T-helper 2 cell treated with Interferon-gamma antibody and Interleukin-4, amounts not matched to agents 100 ng/mL and 5 ng/mL, for 36 hours (primary cell): ENCODE results near the gene ANKRD55. TPM values are rescaled to one million over a fixed set of nuclear protein-coding genes. Genes with fewer than 3 reads are reported as not detected.
"Not testable (repeated sequence)": the region's sequence is repeated elsewhere in the genome, so short reads cannot be mapped to it uniquely, and the experiment has no call there.

ENCODE experiments used
- intact Hi-C: fragments of 100-400 bp; cut with micrococcal nuclease; formaldehyde crosslinking; loops from one replicate; pipeline ENCODE4 v1.15.1; 2023
- total RNA-seq: library from RNA; stranded (reverse); gene quantifications from 2 replicates; pipeline ENCODE4 v1.2.3, GENCODE V29; 2022

Gene ANKRD55
- total RNA-seq, 1 donor from 2014 or later: 8.5 TPM

DNA sequence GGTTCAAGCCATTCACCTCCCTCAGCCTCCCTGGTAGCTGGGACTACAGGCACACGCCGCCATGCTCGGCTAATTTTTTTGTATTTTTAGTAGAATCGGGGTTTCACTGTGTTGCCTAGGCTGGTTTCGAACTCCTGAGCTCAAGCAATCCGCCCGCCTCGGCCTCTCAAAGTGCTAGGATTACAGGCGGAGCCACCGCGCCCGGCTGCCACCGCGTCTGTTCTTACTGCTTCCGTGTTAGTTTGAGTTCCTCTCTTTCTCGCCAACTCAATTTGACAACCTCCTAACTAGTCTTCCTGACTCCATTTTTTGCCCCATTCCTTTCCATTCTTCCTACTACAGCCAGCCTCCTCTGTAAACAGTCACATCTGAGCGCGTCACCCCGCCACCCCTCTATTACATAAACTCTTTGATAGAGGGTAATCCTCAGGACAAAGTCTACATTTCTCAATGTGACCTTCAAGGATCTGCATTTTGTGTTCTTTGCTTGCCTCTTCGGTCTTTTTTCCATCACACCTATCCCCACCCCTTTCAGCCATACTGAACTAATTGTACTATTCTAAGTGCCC is 149.8 kb downstream of the ANKRD55 start:
- intact Hi-C loops: no loop called here

GRCh38 chr5:56081053-56081642 is 152.0 kb downstream of the ANKRD55 start:
- intact Hi-C loops: not testable (repeated sequence)

GRCh38 chr5:56080375-56081052 is 152.6 kb downstream of the ANKRD55 start:
- intact Hi-C loops: no loop called here

DNA sequence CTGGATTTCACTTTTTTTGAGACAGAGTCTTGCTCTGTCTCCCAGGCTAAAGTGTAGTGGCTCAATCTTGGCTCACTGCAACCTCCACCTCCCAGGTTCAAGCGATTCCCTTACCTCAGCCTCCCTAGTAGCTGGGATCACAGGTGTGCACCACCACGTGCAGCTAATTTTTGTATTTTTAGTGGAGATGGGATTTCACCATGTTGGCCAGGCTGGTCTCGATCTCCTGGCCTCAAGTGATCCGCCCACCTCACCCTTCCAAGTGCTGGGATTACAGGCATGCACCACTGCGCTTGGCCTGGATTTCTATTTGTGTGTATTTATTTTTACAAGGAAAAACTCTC is 154.0 kb downstream of the ANKRD55 start:
- intact Hi-C loops: not testable (repeated sequence)

DNA sequence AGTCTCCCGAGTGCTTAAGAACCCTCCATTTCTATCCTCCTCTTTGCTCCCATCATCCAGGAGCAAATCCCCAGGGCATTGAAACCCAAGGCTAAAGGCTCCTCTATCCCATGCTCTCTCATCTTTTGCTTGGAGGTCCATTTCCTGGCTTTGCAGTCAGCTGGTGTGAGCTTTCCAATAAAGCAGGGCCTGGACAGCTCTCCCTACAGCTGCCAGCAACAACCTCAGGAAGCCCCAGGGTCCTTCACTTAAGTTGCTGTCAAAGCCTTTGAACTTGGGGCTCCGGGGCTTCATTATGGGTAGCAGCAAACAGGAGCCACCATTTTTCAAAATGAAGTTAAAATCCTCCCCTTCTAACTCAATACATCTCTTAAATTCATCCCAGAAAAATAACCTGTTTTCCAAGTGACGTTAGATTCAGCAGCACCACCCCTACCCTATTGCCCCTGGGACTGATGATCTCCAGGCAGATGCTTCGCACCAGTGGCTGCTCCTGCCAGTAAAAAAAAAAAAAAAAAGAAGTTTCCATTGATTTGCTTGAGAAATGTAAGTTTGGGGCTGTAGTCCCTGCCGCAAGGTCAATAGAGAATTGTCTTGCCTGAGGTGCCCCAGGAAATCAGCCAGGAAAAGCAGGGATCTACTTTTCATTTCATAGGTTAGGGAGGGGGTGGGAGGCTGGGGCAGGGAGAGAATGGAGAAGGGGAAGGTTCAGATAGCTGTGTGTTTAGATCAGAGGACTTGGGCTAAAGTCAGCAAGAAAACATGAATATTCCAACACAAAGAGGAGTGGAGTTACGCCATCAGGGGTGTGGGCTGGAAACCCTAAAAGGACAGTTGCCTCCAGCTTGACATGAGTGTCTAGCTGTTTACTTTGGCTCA is 154.6 kb downstream of the ANKRD55 start:
- intact Hi-C loops: no loop called here

DNA sequence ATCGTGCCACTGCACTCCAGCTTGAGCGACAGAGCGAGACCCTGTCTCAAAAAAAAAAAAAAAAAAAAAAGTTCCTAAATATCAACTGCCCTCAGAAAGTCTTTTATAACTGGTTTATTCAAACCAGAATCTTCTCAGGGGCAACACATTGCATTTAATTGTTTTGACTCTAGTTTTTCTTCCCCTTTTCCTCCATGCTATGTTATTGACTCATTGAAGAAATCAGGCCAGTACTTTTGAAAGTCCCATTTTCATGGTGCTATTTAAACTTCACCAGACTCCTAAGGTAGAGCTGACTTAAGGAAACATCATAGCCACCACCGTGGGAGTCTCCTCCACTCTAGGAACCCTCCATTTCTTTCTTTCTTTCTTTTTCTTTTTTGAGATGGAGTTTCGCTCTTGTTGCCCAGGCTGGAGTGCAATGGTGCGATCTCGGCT is 155.3 kb downstream of the ANKRD55 start:
- intact Hi-C loops: no loop called here

DNA sequence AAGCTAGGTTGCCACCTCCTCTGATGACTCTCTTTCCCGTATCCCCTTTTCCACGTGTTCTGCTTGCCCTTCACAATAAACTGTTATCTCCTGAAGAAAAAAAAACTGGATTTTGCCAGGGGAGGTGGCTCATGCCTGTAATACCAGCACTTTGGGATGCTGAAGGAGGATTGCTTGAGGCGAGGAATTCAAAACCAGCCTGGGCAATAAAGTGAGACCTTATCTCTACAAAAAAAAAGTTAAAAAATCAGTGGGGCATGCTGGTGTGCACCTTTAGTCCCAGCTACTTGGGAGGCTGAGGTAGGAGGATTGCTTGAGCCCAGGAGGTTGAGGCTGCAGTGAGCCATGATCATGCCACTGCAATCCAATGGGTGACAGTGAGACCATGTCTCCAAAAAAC is 156.6 kb downstream of the ANKRD55 start:
- intact Hi-C loops: no loop called here

DNA sequence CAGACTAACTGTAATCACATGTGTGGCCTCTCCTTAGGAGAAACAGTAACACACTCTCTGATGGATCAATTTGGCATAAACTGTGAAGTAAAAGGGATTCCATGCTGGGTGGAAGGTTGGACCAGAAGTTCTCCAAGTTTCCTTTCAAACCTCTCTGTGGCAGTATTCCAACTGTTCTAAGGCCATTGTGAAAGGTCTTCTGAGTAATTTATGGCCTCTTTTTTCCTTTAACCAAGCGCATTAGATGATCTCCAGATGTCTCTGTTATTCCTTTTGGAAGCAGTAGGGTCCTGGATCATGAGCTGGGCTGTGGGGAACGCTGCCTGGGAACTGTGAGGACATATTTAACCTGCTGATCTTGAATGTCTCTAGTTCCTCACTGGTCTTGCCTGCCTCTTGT is 157.8 kb downstream of the ANKRD55 start:
- intact Hi-C loops: no loop called here

GRCh38 chr5:56072863-56073766 is 160.0 kb downstream of the ANKRD55 start:
- intact Hi-C loops: no loop called here

DNA sequence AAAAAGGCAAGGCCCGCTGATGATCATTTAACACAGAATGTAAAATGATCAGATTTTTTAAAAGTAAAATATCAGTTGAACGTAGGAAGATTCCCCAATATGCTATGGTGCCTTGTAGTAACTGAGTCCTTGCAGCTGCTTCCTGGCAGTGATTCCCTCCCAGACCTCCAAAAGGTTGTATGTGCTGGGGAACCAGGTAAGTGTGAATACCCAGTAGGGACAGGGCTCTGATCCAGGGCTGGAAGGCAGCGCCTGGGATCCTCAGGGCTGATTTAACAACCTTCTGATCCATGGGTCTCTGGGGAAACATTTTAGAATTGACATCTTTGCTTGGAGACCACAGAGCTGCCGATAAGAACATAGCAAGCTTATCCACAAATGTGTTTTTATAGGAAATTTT is 161.7 kb downstream of the ANKRD55 start:
- intact Hi-C loops: no loop called here

GRCh38 chr5:56070851-56071465 is 162.2 kb downstream of the ANKRD55 start:
- intact Hi-C loops: no loop called here

DNA sequence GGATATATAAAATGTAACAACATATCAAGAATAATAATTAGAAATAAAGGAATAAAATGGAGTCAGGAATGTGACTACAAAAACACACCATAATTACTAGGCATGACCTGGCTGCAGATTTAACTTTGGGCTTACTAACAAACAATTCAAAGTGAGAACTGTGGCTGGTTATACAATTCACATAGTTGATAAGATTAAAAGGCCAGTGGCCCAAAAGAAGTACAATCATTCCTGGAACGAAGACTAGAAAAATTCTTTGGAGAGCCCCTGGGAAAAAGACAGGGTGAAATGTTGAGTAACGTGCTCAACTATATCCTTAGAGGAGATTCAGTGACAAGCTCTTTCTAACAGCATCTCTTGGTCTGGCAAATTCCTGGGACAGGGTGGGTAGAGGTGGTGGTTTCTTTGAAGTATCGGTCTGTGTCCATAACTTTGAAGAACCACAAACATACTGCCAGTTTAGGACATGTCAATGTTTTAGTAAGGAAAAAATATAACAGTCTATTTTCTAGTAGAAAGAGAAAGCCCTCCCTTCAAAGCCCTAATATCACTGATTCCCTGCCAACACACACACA is 163.4 kb downstream of the ANKRD55 start:
- intact Hi-C loops: no loop called here

GRCh38 chr5:56066931-56067450 is 166.1 kb downstream of the ANKRD55 start:
- intact Hi-C loops: no loop called here

- intact Hi-C loops: no loop called here
These were observed 168.1 kb downstream of the ANKRD55 start for GRCh38 chr5:56064984-56065383.

- intact Hi-C loops: loop anchor here (1.0 to 2.0 kb wide), 2 partner anchors 9 to 66 kb away; partner anchors contain the start of gene IL6ST
These were observed 172.6 kb downstream of the ANKRD55 start for GRCh38 chr5:56060276-56061110.

GRCh38 chr5:56059854-56060253 is 173.3 kb downstream of the ANKRD55 start:
- intact Hi-C loops: loop anchor here (1.0 to 2.0 kb wide), 3 partner anchors 9 to 89 kb away; partner anchors contain the start of gene IL6ST

GRCh38 chr5:56056875-56057274 is 176.3 kb downstream of the ANKRD55 start:
- intact Hi-C loops: no loop called here

DNA sequence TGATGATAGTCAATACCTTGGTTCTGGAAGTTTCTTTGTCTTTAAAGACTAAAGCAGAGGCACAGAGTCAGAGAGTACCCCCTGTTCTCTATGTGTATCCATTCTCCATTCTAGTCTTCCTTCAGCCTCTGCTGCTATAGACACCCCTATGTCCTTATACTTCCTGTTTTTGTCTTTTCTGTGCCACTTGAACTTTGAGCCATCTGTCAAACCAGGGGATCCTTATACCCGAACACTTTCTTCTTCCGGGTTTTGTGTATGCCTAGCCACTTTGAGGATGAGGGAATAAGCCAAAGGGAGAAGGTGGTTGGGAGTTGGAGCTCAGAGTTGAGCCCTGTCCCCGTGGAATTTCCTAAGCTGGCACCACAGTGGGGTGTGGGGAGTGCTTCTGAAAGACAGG is 177.3 kb downstream of the ANKRD55 start:
- intact Hi-C loops: no loop called here

DNA sequence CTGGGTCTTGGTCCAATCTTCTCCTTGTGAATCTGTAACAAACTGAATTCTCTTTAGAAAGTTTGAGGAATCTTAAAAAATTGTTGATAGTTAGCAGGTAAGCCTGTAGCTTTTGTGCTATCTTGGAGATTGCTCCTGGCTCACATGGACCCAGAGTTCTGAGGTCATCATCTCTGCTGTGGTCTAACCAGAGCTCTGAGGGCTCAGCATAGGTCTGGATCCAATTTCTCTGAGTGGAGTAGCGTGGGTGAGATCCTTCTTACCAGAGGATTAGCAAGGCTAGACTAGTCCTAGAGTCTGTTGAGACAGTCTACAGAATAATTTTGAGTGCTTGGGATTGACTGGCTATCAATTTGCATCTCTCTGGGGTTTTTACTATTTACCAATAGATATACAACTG is 177.8 kb downstream of the ANKRD55 start:
- intact Hi-C loops: no loop called here
